Measurements from ENCODE around the gene LTBP1.

GRCh38 chr2:32930436-32930835 is 16.3 kb upstream of the LTBP1 start:
- TF ChIP-seq CTCF (IDR thresholded peaks at IDR 0.05) (no peak), POLR2AphosphoS5 (IDR thresholded peaks at IDR 0.05) (no peak)

Data from suprapubic skin (tissue), 3 donors.